ENCODE measurements around the gene MRPL33.

The MRPL33 gene

GRCh38 chr2:27771548-27772335, at the start of gene MRPL33:
Gene MRPL33 (plus strand): TSS chr2:27771719. CDS start chr2:27771778, 59 bp downstream.
- peak; percentile 96 for DNase-seq (ENCODE audit: low spot score)
- H3K27ac ChIP-seq, result peak within 1 kb of the TSS; percentile 91 to 92
- peak within 1 kb of the TSS; percentile 81 for H3K4me3 ChIP-seq
- TF ChIP-seq, protein P1, sequence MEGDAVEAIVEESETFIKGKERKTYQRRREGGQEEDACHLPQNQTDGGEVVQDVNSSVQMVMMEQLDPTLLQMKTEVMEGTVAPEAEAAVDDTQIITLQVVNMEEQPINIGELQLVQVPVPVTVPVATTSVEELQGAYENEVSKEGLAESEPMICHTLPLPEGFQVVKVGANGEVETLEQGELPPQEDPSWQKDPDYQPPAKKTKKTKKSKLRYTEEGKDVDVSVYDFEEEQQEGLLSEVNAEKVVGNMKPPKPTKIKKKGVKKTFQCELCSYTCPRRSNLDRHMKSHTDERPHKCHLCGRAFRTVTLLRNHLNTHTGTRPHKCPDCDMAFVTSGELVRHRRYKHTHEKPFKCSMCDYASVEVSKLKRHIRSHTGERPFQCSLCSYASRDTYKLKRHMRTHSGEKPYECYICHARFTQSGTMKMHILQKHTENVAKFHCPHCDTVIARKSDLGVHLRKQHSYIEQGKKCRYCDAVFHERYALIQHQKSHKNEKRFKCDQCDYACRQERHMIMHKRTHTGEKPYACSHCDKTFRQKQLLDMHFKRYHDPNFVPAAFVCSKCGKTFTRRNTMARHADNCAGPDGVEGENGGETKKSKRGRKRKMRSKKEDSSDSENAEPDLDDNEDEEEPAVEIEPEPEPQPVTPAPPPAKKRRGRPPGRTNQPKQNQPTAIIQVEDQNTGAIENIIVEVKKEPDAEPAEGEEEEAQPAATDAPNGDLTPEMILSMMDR (IDR thresholded peaks at IDR 0.05), result no peak

DNA sequence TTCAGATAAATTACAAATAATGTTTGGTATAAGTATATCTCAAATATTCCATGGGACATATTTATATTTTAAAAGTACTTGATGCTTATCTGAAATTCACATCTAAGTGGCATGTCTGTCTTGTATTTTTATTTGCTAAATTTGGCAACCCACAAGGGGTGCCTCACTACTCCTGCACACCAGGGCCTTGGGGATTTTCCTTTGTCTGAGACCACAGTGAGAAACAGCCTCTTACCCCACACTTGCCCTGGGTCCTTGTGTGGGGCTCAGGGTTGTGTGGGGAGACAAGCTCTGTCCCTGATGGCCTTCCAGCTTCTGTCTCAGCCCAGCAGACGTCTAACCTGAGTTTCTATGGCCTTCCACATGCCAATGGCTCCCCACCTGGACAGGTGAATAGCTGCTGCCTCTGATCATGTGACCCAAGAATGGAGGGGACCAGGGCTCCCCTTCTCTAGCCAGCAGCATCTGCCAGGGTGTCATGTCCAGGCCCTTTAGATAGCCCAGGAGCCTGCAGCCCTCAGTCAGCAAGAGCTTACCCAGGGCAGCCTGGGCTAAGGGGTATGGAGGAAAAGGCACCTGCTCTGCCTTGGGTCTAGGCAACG, 49.5 kb upstream of the MRPL33 start:
- Histone ChIP-seq H3K27ac (peak overlapping the region; percentile 11 to 75), H3K4me3 (no peak overlapping the region)
- no peak for DNase-seq (ENCODE audit: low spot score)
- TF ChIP-seq, protein P1 (IDR thresholded peaks at IDR 0.05), result no peak

DNA sequence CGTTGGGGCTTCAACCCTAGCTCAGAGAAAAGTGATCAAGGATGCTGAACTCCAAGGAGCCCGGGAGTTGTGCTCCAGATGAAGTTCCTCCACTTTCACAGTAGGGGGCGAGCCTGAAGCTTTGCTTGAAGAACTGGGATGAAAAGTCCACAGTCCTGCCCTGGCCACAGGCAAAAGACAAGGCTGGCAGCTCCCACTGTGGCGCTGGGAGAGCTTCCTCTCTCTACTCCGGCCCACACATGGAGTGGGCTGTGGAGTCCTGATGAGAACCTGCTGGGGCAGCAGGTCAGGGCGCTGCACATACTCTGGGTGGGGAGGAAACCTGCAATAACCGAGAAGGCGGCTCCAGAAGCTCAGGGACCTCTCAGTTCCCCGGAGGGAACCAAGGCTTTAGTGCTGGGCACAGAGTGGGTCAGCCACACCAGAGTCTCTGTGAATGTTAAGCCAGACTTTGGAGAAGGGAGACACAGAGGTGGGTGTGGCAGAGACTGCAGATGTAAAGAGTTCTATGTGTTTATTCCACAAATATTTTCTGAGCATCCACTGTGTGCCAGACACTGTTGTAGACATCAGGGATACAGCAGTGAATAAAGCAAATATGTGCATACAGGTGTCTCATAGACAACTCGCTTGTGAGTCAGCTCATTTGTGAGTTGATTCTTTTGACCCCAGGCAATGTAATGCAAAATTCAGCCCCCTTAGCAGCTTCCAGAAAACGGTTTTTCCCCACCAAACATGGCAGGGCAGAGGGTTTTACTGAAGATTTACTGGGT, 48.0 kb upstream of the MRPL33 start:
- peak overlapping the region; percentile 92 to 94 for H3K27ac ChIP-seq
- DNase-seq (ENCODE audit: low spot score), result no peak
- TF ChIP-seq, protein P1 (IDR thresholded peaks at IDR 0.05), result peak; percentile 83
- H3K4me3 ChIP-seq, result no peak overlapping the region

DNA sequence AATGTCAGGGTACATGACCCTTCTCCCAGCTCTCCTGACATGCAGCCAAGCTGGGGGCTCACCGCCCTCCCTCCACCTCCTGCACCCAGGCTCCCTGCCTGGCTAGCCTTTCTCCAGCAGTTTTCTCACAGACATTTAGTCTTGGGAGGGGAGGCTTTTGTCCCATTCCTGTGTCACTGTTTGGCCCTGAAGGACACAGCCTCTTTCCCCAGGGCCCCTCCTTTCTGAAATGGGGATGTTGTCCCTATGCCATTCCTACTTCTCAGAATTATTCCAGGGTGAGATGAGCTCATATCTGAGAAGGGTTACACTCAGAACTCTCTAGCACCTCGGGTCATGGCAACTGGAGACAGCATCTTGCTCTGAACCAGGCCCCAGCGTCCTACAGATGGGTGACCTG, 47.3 kb upstream of the MRPL33 start:
- H3K27ac ChIP-seq, result peak overlapping the region; percentile 92 to 94

DNA sequence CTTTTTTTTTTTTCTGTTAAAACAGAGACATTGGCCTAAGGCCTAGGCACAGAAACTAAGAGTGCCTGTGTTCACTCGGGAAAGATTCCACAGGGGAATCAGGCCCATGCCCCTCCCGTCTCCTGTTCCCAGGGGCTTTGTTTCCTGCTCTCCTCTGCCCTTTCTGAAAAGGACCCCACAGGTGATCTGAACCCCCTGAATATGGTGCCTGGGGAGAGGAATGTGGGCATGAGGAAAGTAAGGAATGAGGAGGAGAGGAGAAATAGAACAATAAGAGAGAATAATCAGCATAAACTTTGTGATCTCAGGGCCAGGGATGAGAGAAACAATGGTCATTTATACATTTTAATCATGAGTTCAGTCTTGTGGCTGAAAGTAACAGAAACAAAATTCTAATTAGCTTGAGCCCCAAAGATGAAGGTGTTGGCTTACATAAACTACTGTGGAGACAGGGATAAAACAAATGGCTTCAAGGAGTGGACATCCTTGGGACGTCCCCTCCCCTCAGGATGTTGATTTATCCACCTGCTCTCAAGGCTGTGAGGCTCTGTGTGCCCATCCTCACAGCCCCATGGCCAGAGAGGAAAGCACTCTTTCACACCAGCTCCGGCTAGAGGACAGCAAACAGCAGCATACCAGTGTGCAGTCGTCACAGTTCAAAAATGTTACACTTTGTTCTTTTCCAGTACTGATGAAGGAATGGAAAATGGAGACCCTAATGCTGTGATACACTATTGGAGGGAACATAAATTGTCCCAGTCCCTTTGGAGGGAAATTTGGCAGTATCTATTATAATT, 46.4 kb upstream of the MRPL33 start:
- H3K4me3 ChIP-seq, result no peak overlapping the region
- H3K27ac ChIP-seq, result peak overlapping the region; percentile 92 to 94
- DNase-seq (ENCODE audit: low spot score), result no peak
- TF ChIP-seq, protein P1 (IDR thresholded peaks at IDR 0.05), result no peak

More for the DNA sequence above, 47.3 kb upstream of the MRPL33 start:
- no peak overlapping the region for H3K4me3 ChIP-seq
- TF ChIP-seq, protein P1 (IDR thresholded peaks at IDR 0.05), result no peak
- DNase-seq (ENCODE audit: low spot score), result no peak

DNA sequence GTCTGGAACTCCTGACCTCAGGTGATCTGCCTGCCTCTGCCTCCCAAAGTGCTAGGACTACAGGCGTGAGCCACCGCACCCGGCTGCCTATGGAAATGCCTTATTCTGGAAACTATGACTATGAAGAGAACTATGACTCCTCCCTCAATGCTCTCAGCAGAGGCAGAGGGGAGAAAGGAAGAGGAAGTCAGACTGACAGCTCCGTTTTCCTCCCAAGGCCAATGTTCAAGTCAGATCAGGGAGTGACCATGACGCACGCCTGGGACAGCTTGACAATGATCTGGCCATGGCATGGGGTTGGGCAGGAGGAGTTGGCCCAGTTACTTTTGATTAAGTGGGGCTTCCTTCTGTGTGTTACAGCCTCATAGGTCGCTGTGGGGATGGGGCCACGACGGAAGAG, 44.3 kb upstream of the MRPL33 start:
- peak overlapping the region in 1 of 2 donors; percentile 13 for H3K27ac ChIP-seq
- no peak for DNase-seq (ENCODE audit: low spot score)
- TF ChIP-seq, protein P1 (IDR thresholded peaks at IDR 0.05), result no peak
- no peak overlapping the region for H3K4me3 ChIP-seq
